OCI-LY3 (cell line): ENCODE results near the gene FTCD.

Experiments
- EZH2phosphoT487 ChIP-seq: fragments of 200-600 bp; shearing (Covaris generic); IDR thresholded peaks from 2 replicates; pipeline ENCODE4 v1.6.1; 2018; ENCODE audit warnings: antibody characterized with exemption, mixed run types, low read depth
- TF ChIP-seq, protein P1 (sequence below): fragments of 200-600, 300-600 bp; sonication (generic); IDR thresholded peaks from 2 replicates; pipeline ENCODE4 v1.5.1; 2014; ENCODE audit warnings: antibody characterized with exemption, low read length, low read depth

- TF ChIP-seq, protein P1, sequence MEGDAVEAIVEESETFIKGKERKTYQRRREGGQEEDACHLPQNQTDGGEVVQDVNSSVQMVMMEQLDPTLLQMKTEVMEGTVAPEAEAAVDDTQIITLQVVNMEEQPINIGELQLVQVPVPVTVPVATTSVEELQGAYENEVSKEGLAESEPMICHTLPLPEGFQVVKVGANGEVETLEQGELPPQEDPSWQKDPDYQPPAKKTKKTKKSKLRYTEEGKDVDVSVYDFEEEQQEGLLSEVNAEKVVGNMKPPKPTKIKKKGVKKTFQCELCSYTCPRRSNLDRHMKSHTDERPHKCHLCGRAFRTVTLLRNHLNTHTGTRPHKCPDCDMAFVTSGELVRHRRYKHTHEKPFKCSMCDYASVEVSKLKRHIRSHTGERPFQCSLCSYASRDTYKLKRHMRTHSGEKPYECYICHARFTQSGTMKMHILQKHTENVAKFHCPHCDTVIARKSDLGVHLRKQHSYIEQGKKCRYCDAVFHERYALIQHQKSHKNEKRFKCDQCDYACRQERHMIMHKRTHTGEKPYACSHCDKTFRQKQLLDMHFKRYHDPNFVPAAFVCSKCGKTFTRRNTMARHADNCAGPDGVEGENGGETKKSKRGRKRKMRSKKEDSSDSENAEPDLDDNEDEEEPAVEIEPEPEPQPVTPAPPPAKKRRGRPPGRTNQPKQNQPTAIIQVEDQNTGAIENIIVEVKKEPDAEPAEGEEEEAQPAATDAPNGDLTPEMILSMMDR = no peak
- TF ChIP-seq EZH2phosphoT487 = no peak
Observed at GRCh38 chr21:46185716-46186115, 30.3 kb upstream of the FTCD start.
